Cardiac muscle cell (in vitro differentiated cells and primary cell): ENCODE measurements around the gene PHF20. TPM values are rescaled to one million over a fixed set of nuclear protein-coding genes. Genes with fewer than 3 reads are reported as not detected.

ENCODE experiments used
- DNase-seq, 2 donors: peaks; one replicate each; pipeline versions ENCODE4 v3.0.0 to v3.0.0-alpha.2; 2010 to 2017; ENCODE audit warnings: low read depth in 1 of 2, low spot score in 1 of 2
- H3K27ac ChIP-seq: fragments of 200-600 bp; sonication (generic); 2 replicates; pipeline ENCODE4 v1.5.1; 2016
- H3K27me3 ChIP-seq: fragments of 200-600 bp; sonication (generic); 2 replicates; pipeline ENCODE4 v1.6.0; 2016; ENCODE audit warnings: control low read depth
- H3K36me3 ChIP-seq: fragments of 200-600 bp; sonication (generic); 2 replicates; pipeline ENCODE4 v1.5.1; 2016; ENCODE audit warnings: control low read depth
- H3K4me1 ChIP-seq: fragments of 200-600 bp; sonication (generic); 2 replicates; pipeline ENCODE4 v1.8.1; 2017; ENCODE audit warnings: low read depth, mild to moderate bottlenecking, mixed run types
- H3K4me3 ChIP-seq: fragments of 200-600 bp; sonication (generic); 2 replicates; pipeline ENCODE4 v1.5.1; 2016; ENCODE audit warnings: mild to moderate bottlenecking
- H3K9me3 ChIP-seq: fragments of 200-600 bp; sonication (generic); 2 replicates; pipeline ENCODE4 v1.5.1; 2017; ENCODE audit warnings: low read depth, mild to moderate bottlenecking, control low read depth
- polyA plus RNA-seq: library from polyadenylated mRNA; unstranded; fragments of >200 nt; fragmentation: Nextera tagmentation; extraction: Ambion mirVana; gene quantifications from 2 replicates; pipeline ENCODE4 v1.2.1, GENCODE V29; 2016
- total RNA-seq: library from RNA; depleted of rRNA; stranded (reverse); fragments of >200 nt; gene quantifications from 2 replicates; pipeline ENCODE4 v1.2.3, GENCODE V29; 2016
- TF ChIP-seq, protein P1 (sequence below): IDR thresholded peaks from 2 replicates; pipeline ENCODE4 v1.5.1; 2012; ENCODE audit warnings: low read depth, mild to moderate bottlenecking, low read length

Gene PHF20
- total and polyA plus RNA-seq, 2 experiments from 2014 or later = 42.0 to 49.6 TPM

DNA sequence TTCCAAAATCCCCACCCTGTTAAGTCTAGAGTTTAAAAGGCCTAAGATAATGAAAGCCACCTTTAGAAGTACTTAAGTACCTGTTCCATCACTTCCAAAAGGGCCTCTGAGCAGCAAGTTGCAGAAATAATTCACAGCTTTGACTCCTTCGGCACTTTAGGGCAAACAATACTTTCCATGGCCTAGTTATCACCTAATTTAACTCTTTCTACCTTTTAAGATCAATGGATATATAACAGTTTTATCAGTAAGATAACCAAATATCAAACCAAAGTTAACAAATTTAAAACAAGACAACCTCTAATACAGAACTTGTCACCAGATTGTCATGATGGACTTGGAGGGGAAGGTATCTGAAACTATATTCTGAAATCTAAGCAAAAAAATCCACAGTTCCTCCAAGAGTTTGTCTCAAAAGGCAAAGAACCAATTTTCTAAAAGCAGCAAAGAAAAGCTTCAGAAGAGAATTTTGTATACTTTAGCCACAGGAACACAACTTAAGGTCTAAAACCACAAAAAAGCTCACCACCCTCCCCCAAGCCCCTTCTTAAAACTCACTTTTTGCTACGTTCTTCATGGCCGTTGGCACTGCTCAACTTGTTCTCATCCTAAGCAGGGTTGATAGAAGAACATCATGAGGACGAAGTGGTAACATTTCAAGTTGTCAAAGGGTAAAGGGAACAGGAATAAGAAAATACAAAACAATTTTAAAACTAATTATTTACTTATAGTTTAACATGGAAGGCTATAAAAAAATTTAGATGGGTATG lies 33.2 kb upstream of the PHF20 start:
- Histone ChIP-seq H3K4me3 (no peak overlapping the region), H3K27ac (peak overlapping the region; percentile 4)

GRCh38 chr20:35739294-35740163 lies 32.3 kb upstream of the PHF20 start:
- Histone ChIP-seq H3K36me3 (peaks cover 60% of the 10 kb centered on the region), H3K4me3 (peak overlapping the region; percentile 99), H3K4me1 (peaks cover 26% of the 10 kb centered on the region), H3K9me3 (no peaks in the 10 kb centered on the region), H3K27ac (peak overlapping the region; percentile 4), H3K27me3 (no peaks in the 10 kb centered on the region)
- DNase-seq = peak in 1 of 2 donors; percentile 64
- TF ChIP-seq, protein P1, sequence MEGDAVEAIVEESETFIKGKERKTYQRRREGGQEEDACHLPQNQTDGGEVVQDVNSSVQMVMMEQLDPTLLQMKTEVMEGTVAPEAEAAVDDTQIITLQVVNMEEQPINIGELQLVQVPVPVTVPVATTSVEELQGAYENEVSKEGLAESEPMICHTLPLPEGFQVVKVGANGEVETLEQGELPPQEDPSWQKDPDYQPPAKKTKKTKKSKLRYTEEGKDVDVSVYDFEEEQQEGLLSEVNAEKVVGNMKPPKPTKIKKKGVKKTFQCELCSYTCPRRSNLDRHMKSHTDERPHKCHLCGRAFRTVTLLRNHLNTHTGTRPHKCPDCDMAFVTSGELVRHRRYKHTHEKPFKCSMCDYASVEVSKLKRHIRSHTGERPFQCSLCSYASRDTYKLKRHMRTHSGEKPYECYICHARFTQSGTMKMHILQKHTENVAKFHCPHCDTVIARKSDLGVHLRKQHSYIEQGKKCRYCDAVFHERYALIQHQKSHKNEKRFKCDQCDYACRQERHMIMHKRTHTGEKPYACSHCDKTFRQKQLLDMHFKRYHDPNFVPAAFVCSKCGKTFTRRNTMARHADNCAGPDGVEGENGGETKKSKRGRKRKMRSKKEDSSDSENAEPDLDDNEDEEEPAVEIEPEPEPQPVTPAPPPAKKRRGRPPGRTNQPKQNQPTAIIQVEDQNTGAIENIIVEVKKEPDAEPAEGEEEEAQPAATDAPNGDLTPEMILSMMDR = peak; percentile 38

More for the DNA sequence above, 33.2 kb upstream of the PHF20 start:
- TF ChIP-seq, protein P1 = no peak
- no peak for DNase-seq
- Histone ChIP-seq H3K27me3 (no peaks in the 10 kb centered on the region), H3K4me1 (peaks cover 28% of the 10 kb centered on the region), H3K36me3 (peaks cover 68% of the 10 kb centered on the region), H3K9me3 (no peaks in the 10 kb centered on the region)

- Histone ChIP-seq H3K4me3 (peak within 1 kb of the TSS; percentile 99), H3K4me1 (peaks cover 23% of the 10 kb centered on the region), H3K27me3 (no peaks in the 10 kb centered on the region), H3K9me3 (no peaks in the 10 kb centered on the region), H3K27ac (peak within 1 kb of the TSS; percentile 100), H3K36me3 (peaks cover 34% of the 10 kb centered on the region)
- DNase-seq = peak; percentile 100
- TF ChIP-seq, protein P1 = peak; percentile 40
Observed at GRCh38 chr20:35741892-35742740, 29.7 kb upstream of the PHF20 start, which contains the start of gene RBM39. RBM39 (minus strand) TSS chr20:35742260; CDS start chr20:35740874, 1,386 bp downstream.

- no peaks in the 10 kb centered on the region for H3K27me3 ChIP-seq
- H3K36me3 ChIP-seq = peaks cover 31% of the 10 kb centered on the region
- TF ChIP-seq, protein P1 = no peak
- peaks cover 23% of the 10 kb centered on the region for H3K4me1 ChIP-seq
- DNase-seq = peak; percentile 25 to 34
- H3K27ac ChIP-seq = peak overlapping the region; percentile 99
- H3K9me3 ChIP-seq = no peaks in the 10 kb centered on the region
- H3K4me3 ChIP-seq = peak overlapping the region; percentile 76
Observed at GRCh38 chr20:35742741-35743523, 28.9 kb upstream of the PHF20 start.
